GM23338 (cell line): Measurements from ENCODE around the gene PTRH1. TPM values are rescaled to one million over a fixed set of nuclear protein-coding genes. Genes with fewer than 3 reads are reported as not detected.

Experiments used
- ATAC-seq: fragments of 200-7000 bp; cut with Tn5 transposase; 3 replicates; pipeline ENCODE4 v1.9.1; 2020
- DNase-seq: peaks from one replicate; pipeline ENCODE4 v3.0.0-alpha.2; 2015; ENCODE audit warnings: low spot score
- H2AFZ ChIP-seq: fragments of 200-600 bp; sonication (generic); 2 replicates; pipeline ENCODE4 v1.8.0; 2016; ENCODE audit warnings: antibody characterized with exemption, mild to moderate bottlenecking, moderate library complexity
- H3F3A ChIP-seq: fragments of 200-600 bp; sonication (generic); replicated peaks from 2 replicates; pipeline ENCODE4 v1.8.0; 2017; ENCODE audit warnings: antibody characterized with exemption, mixed run types, low read depth
- H3K27ac ChIP-seq: fragments of 200-600 bp; sonication (generic); 2 replicates; pipeline ENCODE4 v1.6.1; 2016; ENCODE audit warnings: low read depth
- H3K27me3 ChIP-seq: fragments of 200-600 bp; sonication (generic); 2 replicates; pipeline ENCODE4 v1.8.0; 2016; ENCODE audit warnings: mild to moderate bottlenecking, mixed run types, moderate library complexity; ENCODE audit not compliant: insufficient read depth
- H3K36me3 ChIP-seq: fragments of 200-600 bp; sonication (generic); 2 replicates; pipeline ENCODE4 v1.8.0; 2016; ENCODE audit warnings: mild to moderate bottlenecking; ENCODE audit not compliant: insufficient read depth
- H3K4me1 ChIP-seq: fragments of 200-600 bp; sonication (generic); 2 replicates; pipeline ENCODE4 v1.8.0; 2016; ENCODE audit warnings: mild to moderate bottlenecking, moderate library complexity; ENCODE audit not compliant: insufficient read depth
- H3K4me2 ChIP-seq: fragments of 200-600 bp; sonication (generic); 2 replicates; pipeline ENCODE4 v1.7.1; 2017; ENCODE audit warnings: mixed run types
- H3K4me3 ChIP-seq: fragments of 200-600 bp; sonication (generic); 2 replicates; pipeline ENCODE4 v1.6.1; 2016; ENCODE audit warnings: mixed run types
- H3K79me2 ChIP-seq: fragments of 200-600 bp; sonication (generic); replicated peaks from 2 replicates; pipeline ENCODE4 v1.8.0; 2017; ENCODE audit warnings: mild to moderate bottlenecking; ENCODE audit not compliant: insufficient read depth
- H3K9me2 ChIP-seq: fragments of 200-600 bp; sonication (generic); 2 replicates; pipeline ENCODE4 v1.8.0; 2017; ENCODE audit not compliant: insufficient read depth
- H4K20me1 ChIP-seq: fragments of 200-600 bp; sonication (generic); replicated peaks from 2 replicates; pipeline ENCODE4 v1.8.0; 2017; ENCODE audit warnings: mild to moderate bottlenecking; ENCODE audit not compliant: insufficient read depth
- H3K27ac Mint-ChIP-seq: 2 replicates; pipeline ENCODE4 v1.8.0; 2020; ENCODE audit warnings: inconsistent platforms, mild to moderate bottlenecking, moderate library complexity, mixed read lengths
- H3K27me3 Mint-ChIP-seq: 3 replicates; pipeline ENCODE4 v1.8.0; 2022; ENCODE audit warnings: low read depth, mild to moderate bottlenecking, moderate library complexity, mixed read lengths, inconsistent platforms; ENCODE audit not compliant: insufficient read depth, poor library complexity
- H3K36me3 Mint-ChIP-seq: 3 replicates; pipeline ENCODE4 v1.8.0; 2021; ENCODE audit warnings: low read depth, mild to moderate bottlenecking, inconsistent platforms, moderate library complexity, mixed read lengths
- H3K4me1 Mint-ChIP-seq: 3 replicates; pipeline ENCODE4 v1.8.0; 2020; ENCODE audit warnings: mild to moderate bottlenecking, inconsistent platforms, mixed read lengths
- H3K4me3 Mint-ChIP-seq: 3 replicates; pipeline ENCODE4 v1.8.0; 2021; ENCODE audit warnings: moderate library complexity, mild to moderate bottlenecking, inconsistent platforms, mixed read lengths
- H3K9me3 Mint-ChIP-seq: 3 replicates; pipeline ENCODE4 v1.8.0; 2020; ENCODE audit warnings: moderate library complexity, mild to moderate bottlenecking, inconsistent platforms, mixed read lengths
- CREB1 ChIP-seq: fragments of 250-450 bp; sonication (Bioruptor Pico); IDR thresholded peaks from 2 replicates; pipeline ENCODE4 v1.5.0; 2020; ENCODE audit warnings: low read depth, mild to moderate bottlenecking, moderate library complexity
- EZH2 ChIP-seq: fragments of 200-600 bp; sonication (generic); IDR thresholded peaks from one replicate; pipeline ENCODE4 v1.8.0; 2017; ENCODE audit warnings: antibody characterized with exemption, mild to moderate bottlenecking, low read depth; ENCODE audit not compliant: unreplicated experiment
- NANOG ChIP-seq: IDR thresholded peaks from 2 replicates; pipeline ENCODE4 v1.6.1; 2016; ENCODE audit warnings: antibody characterized with exemption, borderline replicate concordance
- STAT1 ChIP-seq: IDR thresholded peaks from one replicate; pipeline ENCODE4 v1.6.1; 2016; ENCODE audit warnings: antibody characterized with exemption; ENCODE audit not compliant: unreplicated experiment
- ZNF114 ChIP-seq: fragments of 250-450 bp; sonication (Bioruptor Pico); IDR thresholded peaks from 2 replicates; pipeline ENCODE4 v1.5.0; 2020; ENCODE audit warnings: mild to moderate bottlenecking, moderate library complexity
- ZNF331 ChIP-seq: fragments of 250-450 bp; sonication (Bioruptor Pico); IDR thresholded peaks from 2 replicates; pipeline ENCODE4 v1.5.0; 2020; ENCODE audit warnings: low read depth, mild to moderate bottlenecking, moderate library complexity
- polyA plus RNA-seq: library from polyadenylated mRNA; unstranded; fragments of >200 nt; fragmentation: Nextera tagmentation; extraction: Ambion mirVana; gene quantifications from 2 replicates; pipeline ENCODE4 v1.2.1, GENCODE V29; 2016
- total RNA-seq: library from RNA; depleted of rRNA; stranded (reverse); fragments of >200 nt; shearing (Covaris generic); gene quantifications from 2 replicates; pipeline ENCODE4 v1.2.3, GENCODE V29; 2014
- TF ChIP-seq, protein P1 (sequence below): fragments of 250-450 bp; sonication (Bioruptor Pico); IDR thresholded peaks from 2 replicates; pipeline ENCODE4 v1.5.0; 2020; ENCODE audit warnings: mild to moderate bottlenecking, moderate library complexity
- TF ChIP-seq, protein P2 (sequence below): IDR thresholded peaks from 2 replicates; pipeline ENCODE4 v1.6.1; 2016; ENCODE audit warnings: antibody characterized with exemption

The PTRH1 gene
- total and polyA plus RNA-seq, 2 experiments from 2014 or later = 15.1 to 18.6 TPM

DNA sequence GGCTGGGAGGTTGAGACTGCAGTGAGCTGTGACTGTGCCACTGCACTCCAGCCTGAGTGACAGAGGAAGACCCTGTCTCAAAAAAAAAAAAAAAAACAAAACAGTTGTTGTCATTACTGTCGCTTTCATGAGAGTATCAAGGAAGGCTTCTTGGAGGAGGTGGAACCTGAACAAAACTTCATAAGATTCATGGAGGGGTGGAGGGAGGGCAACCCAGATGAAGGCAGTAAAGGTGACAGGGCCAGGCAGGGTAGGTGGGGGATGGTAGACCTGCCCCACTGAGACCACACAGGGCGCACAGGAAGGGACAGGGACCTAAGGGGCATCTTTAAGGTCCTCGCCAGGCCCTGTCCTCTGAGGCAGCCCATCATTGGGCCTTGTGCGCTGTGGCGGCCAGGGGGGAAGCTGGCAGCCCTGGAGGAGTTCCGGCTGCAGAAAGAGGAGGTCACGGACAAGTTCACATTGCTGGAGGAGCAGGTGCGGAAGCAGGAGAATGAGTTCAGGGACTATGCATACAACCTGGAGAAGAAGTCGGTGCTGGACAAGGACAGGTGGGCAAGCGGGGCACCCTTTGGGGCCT, 5.2 kb downstream of the PTRH1 start (continued):
- TF ChIP-seq ZNF114 (CRISPR knock-in tag) (no peak), ZNF331 (CRISPR knock-in tag) (no peak), CREB1 (no peak)
- TF ChIP-seq, protein P1, sequence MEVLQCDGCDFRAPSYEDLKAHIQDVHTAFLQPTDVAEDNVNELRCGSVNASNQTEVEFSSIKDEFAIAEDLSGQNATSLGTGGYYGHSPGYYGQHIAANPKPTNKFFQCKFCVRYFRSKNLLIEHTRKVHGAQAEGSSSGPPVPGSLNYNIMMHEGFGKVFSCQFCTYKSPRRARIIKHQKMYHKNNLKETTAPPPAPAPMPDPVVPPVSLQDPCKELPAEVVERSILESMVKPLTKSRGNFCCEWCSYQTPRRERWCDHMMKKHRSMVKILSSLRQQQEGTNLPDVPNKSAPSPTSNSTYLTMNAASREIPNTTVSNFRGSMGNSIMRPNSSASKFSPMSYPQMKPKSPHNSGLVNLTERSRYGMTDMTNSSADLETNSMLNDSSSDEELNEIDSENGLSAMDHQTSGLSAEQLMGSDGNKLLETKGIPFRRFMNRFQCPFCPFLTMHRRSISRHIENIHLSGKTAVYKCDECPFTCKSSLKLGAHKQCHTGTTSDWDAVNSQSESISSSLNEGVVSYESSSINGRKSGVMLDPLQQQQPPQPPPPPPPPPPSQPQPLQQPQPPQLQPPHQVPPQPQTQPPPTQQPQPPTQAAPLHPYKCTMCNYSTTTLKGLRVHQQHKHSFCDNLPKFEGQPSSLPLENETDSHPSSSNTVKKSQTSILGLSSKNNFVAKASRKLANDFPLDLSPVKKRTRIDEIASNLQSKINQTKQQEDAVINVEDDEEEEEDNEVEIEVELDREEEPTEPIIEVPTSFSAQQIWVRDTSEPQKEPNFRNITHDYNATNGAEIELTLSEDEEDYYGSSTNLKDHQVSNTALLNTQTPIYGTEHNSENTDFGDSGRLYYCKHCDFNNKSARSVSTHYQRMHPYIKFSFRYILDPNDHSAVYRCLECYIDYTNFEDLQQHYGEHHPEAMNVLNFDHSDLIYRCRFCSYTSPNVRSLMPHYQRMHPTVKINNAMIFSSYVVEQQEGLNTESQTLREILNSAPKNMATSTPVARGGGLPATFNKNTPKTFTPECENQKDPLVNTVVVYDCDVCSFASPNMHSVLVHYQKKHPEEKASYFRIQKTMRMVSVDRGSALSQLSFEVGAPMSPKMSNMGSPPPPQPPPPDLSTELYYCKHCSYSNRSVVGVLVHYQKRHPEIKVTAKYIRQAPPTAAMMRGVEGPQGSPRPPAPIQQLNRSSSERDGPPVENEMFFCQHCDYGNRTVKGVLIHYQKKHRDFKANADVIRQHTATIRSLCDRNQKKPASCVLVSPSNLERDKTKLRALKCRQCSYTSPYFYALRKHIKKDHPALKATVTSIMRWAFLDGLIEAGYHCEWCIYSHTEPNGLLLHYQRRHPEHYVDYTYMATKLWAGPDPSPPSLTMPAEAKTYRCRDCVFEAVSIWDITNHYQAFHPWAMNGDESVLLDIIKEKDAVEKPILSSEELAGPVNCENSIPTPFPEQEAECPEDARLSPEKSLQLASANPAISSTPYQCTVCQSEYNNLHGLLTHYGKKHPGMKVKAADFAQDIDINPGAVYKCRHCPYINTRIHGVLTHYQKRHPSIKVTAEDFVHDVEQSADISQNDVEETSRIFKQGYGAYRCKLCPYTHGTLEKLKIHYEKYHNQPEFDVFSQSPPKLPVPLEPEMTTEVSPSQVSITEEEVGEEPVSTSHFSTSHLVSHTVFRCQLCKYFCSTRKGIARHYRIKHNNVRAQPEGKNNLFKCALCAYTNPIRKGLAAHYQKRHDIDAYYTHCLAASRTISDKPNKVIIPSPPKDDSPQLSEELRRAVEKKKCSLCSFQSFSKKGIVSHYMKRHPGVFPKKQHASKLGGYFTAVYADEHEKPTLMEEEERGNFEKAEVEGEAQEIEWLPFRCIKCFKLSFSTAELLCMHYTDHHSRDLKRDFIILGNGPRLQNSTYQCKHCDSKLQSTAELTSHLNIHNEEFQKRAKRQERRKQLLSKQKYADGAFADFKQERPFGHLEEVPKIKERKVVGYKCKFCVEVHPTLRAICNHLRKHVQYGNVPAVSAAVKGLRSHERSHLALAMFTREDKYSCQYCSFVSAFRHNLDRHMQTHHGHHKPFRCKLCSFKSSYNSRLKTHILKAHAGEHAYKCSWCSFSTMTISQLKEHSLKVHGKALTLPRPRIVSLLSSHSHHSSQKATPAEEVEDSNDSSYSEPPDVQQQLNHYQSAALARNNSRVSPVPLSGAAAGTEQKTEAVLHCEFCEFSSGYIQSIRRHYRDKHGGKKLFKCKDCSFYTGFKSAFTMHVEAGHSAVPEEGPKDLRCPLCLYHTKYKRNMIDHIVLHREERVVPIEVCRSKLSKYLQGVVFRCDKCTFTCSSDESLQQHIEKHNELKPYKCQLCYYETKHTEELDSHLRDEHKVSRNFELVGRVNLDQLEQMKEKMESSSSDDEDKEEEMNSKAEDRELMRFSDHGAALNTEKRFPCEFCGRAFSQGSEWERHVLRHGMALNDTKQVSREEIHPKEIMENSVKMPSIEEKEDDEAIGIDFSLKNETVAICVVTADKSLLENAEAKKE = no peak

DNA sequence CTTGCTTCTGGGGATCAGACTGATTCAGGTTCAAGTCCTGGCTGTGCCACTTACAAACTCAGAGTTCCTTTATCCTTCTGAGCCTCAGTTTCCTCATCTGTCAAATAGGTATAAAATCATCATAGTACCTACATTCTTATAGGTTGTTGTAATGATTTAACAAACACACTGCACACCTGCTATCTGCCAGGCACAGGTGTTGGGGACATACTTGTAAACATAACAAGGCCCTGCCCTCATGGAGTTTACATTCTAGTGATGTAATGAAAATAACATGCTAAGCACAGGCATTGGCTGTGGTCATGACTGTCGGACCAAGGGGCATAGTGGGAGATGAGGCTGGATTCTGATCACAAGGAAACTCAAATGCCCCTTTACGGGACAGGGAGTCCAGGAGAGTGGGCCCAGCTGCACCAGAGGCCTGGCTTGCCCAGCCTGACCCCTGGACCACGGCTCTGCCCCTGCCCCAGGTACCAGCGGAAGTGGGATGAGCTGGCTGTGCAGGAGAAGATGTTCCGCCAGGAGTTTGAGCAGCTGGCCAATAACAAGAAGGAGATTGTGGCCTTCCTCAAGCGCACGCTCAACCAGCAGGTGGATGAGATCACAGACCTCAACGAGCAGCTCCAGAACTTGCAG, 6.4 kb downstream of the PTRH1 start:
- Histone ChIP-seq H3K4me1 (peaks cover 15% of the 10 kb centered on the region), H3K9me2 (no peaks in the 10 kb centered on the region), H4K20me1 (no peaks in the 10 kb centered on the region), H3F3A (0 out of 2 replicates have a peak, but pooled peaks cover 9% of the 10 kb centered on the region), H3K36me3 (no peaks in the 10 kb centered on the region), H2AFZ (no peak overlapping the region), H3K79me2 (no peaks in the 10 kb centered on the region), H3K4me3 (no peak overlapping the region), H3K27ac (no peak overlapping the region), H3K4me2 (no peak overlapping the region), H3K27me3 (no peaks in the 10 kb centered on the region)
- Mint-ChIP-seq H3K9me3 (peaks cover 4% of the 10 kb centered on the region; the same call in 2 of the 3 replicates), H3K36me3 (no peaks in the 10 kb centered on the region; the same call in 2 of the 3 replicates), H3K4me1 (peaks cover 31% of the 10 kb centered on the region), H3K27ac (no peak overlapping the region), H3K27me3 (peaks cover 11% of the 10 kb centered on the region), H3K4me3 (no peak overlapping the region)
- ATAC-seq (no peak), DNase-seq (no peak)
- TF ChIP-seq NANOG (no peak), STAT1 (no peak), ZNF114 (CRISPR knock-in tag) (no peak), ZNF331 (CRISPR knock-in tag) (no peak), EZH2 (no peak)
- TF ChIP-seq, protein P2, sequence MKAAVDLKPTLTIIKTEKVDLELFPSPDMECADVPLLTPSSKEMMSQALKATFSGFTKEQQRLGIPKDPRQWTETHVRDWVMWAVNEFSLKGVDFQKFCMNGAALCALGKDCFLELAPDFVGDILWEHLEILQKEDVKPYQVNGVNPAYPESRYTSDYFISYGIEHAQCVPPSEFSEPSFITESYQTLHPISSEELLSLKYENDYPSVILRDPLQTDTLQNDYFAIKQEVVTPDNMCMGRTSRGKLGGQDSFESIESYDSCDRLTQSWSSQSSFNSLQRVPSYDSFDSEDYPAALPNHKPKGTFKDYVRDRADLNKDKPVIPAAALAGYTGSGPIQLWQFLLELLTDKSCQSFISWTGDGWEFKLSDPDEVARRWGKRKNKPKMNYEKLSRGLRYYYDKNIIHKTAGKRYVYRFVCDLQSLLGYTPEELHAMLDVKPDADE = no peak
